ENCODE measurements around the gene LRRC49. TPM values are rescaled to one million over a fixed set of nuclear protein-coding genes. Genes with fewer than 3 reads are reported as not detected.

The LRRC49 gene
- total and polyA plus RNA-seq, 4 donors: 11.0 to 15.2 (median 12.0) TPM

Other genes with a start within 250 kb of the LRRC49 start
- gene UACA, start 129.3 kb upstream of the LRRC49 start, total RNA-seq: 100 to 1,000 TPM; 114 to 132 TPM
- gene UACA, start 129.3 kb upstream of the LRRC49 start, polyA plus RNA-seq: 100 to 1,000 TPM in 1 of 2 donors, 10 to 100 TPM in 1; 59.6 to 185 TPM
- 10 to 100 TPM; 42.2 to 49.7 TPM for gene LARP6, start 38.7 kb upstream of the LRRC49 start, total RNA-seq
- 10 to 100 TPM; 31.2 to 73.3 TPM for gene LARP6, start 38.7 kb upstream of the LRRC49 start, polyA plus RNA-seq
- gene THAP10, start 393 bp upstream of the LRRC49 start, total RNA-seq: 1 to 10 TPM in 1 of 2 donors, under 1 TPM in 1; 0.90 to 1.7 TPM
- gene THAP10, start 393 bp upstream of the LRRC49 start, polyA plus RNA-seq: 10 to 100 TPM in 1 of 2 donors, 1 to 10 TPM in 1; 1.2 to 14.5 TPM
- gene THSD4, start 222.6 kb downstream of the LRRC49 start, total RNA-seq: 100 to 1,000 TPM in 1 of 2 donors, 10 to 100 TPM in 1; 53.8 to 143 TPM
- gene THSD4, start 222.6 kb downstream of the LRRC49 start, polyA plus RNA-seq: 1 to 10 TPM; 6.3 to 6.9 TPM